Measurements from ENCODE around the gene DGKD. TPM values are rescaled to one million over a fixed set of nuclear protein-coding genes. Genes with fewer than 3 reads are reported as not detected.
A peak's percentile ranks its signal among the peaks of the same experiment; 100 is the strongest.

Gene DGKD
- total and polyA plus RNA-seq, 10 donors = 21.9 to 120 (median 71.9) TPM

DNA sequence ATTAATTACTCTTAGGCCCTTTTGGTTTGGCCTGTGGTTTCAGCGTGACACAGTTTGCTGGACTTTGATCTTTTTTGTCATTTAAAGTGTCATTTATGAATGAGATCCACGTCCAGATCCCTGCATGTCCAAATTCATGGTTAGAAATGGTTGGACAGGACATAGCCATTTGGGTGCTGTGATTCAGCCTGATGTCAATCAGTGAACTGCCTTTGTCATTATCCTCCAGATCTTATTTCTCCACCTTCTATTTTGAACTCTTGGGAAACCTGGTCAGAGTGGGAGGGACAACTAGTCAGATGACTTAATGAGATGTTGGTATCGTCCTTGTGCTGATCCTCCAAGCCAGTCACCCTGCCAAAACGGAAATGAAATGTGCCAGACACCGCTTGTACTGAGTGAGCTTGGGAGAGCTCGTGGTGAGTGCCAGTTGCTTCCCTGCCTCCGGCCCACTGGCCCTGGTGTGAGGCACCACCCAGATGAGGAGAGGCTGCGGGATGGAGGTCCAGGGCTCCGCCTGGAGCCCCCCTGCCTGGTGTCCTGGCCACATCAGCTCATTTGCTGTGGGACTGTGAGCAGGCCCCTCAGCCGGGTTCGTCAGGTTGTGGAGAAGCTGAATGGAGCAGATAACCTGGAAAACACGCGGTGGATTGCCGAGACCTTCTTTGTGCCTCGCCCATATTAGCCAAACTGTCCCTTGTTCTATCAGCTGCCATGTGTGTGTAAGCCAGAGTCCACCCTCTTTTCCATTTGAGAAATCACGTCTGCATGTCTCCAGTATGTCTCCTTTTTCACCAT lies 70.1 kb downstream of the DGKD start:
- Histone ChIP-seq H3K27ac (peak overlapping the region in 3 of 8 donors; percentile 18 to 86 (median 23)), H3K27me3 (replicated peaks in 1 of 7) (no peaks in the 10 kb centered on the region), H3K4me1 (peaks cover 26 to 78% (median 43%) of the 10 kb centered on the region in 6 donors), H3K4me3 (no peak overlapping the region), H3K36me3 (peaks cover 0 to 34% (median 2%) of the 10 kb centered on the region in 6 donors), H3K9me3 (peaks cover 0 to 6% (median 0%) of the 10 kb centered on the region in 8 donors)
- DNase-seq = no peak
- WGBS, 5 donors = 82 to 90% (median 85%) methylated on average over 16 of the region's 16 CpGs
- TF ChIP-seq, protein P1, sequence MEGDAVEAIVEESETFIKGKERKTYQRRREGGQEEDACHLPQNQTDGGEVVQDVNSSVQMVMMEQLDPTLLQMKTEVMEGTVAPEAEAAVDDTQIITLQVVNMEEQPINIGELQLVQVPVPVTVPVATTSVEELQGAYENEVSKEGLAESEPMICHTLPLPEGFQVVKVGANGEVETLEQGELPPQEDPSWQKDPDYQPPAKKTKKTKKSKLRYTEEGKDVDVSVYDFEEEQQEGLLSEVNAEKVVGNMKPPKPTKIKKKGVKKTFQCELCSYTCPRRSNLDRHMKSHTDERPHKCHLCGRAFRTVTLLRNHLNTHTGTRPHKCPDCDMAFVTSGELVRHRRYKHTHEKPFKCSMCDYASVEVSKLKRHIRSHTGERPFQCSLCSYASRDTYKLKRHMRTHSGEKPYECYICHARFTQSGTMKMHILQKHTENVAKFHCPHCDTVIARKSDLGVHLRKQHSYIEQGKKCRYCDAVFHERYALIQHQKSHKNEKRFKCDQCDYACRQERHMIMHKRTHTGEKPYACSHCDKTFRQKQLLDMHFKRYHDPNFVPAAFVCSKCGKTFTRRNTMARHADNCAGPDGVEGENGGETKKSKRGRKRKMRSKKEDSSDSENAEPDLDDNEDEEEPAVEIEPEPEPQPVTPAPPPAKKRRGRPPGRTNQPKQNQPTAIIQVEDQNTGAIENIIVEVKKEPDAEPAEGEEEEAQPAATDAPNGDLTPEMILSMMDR (IDR thresholded peaks at IDR 0.05 in 8 of 11, conservative IDR thresholded peaks at IDR 0.05 in 3 of 11) = no peak
- TF ChIP-seq POLR2AphosphoS5 (IDR thresholded peaks at IDR 0.05) = peak; percentile 32 to 60 (median 51)
- intact Hi-C loops (cut with DNase I; ENCODE audit: low total_unique reads) = no loop called here

DNA sequence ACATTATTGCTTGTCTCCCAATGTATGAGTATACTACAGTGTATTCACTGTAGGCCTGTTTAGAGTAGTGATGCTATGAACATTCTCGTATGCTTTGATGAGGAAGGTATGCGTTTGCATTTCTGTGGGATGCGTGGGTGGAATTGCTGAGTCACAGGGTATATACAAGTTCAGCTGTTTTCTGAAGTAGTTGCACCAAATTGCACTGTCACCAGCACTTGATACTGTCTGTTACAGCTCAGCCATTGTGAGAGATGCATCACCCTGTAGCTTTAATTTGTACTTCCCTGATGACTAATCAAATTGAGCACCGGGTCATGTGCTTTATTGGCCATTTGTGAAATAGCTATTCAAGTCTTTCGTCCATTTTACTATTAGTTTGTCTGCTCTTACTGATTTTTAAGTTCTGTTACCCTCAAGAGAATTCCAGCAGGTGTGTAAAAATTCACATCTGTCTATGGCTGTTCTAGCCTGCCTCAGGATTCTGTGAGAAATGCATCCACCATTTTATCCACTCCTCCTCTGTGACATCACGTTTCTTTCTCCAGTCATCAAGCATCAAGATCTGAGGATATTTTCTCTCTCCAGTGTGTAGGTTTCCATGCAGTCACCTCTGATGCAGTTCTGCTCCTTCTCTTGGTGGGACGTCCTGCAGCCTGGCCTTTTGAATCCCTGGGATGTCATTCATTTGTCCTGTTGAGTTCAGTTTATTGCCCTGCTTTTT lies 72.5 kb downstream of the DGKD start:
- TF ChIP-seq, protein P1 (IDR thresholded peaks at IDR 0.05 in 8 of 11, conservative IDR thresholded peaks at IDR 0.05 in 3 of 11) = no peak
- TF ChIP-seq POLR2A (IDR thresholded peaks at IDR 0.05) (no peak), POLR2AphosphoS5 (IDR thresholded peaks at IDR 0.05) (no peak)
- Histone ChIP-seq H3K9me3 (peaks cover 0 to 6% (median 0%) of the 10 kb centered on the region in 8 donors), H3K4me1 (peaks cover 8 to 66% (median 22%) of the 10 kb centered on the region in 6 donors), H3K36me3 (peaks cover 0 to 27% (median 2%) of the 10 kb centered on the region in 6 donors), H3K27ac (peak overlapping the region in 1 of 8 donors; percentile 19), H3K27me3 (replicated peaks in 1 of 7) (no peaks in the 10 kb centered on the region), H3K4me3 (no peak overlapping the region)
- DNase-seq = no peak
- WGBS, 5 donors = 81 to 89% (median 84%) methylated on average over 7 of the region's 7 CpGs
- intact Hi-C loops (cut with DNase I; ENCODE audit: low total_unique reads) = no loop called here

DNA sequence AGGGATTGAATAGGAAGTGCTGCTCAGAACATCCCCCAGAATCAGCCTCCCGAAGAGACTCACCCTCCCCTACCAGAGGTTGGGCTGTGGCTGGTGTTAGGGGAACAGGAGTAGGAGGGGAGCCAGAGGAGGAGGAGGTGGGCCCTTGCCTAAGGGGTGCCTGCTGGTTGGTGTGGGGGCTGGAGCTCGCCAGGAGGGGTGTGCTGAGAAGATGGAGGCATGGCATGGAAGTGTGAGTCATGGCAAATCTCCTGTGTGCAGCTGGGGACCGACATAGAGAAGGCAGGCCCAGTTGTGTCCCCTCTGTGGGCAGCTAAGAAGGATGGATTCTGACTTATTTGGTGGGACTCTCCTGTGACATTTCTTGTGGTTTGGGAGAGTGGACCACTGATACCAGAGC lies 73.7 kb downstream of the DGKD start:
- H3K4me3 ChIP-seq = no peak overlapping the region
- H3K27me3 ChIP-seq (replicated peaks in 1 of 7) = no peaks in the 10 kb centered on the region
- no peak for DNase-seq
- TF ChIP-seq POLR2A (IDR thresholded peaks at IDR 0.05) (no peak), POLR2AphosphoS5 (IDR thresholded peaks at IDR 0.05) (no peak)
- TF ChIP-seq, protein P1 (IDR thresholded peaks at IDR 0.05 in 8 of 11, conservative IDR thresholded peaks at IDR 0.05 in 3 of 11) = no peak
- H3K9me3 ChIP-seq = peaks cover 0 to 6% (median 0%) of the 10 kb centered on the region in 8 donors
- 83 to 96% (median 90%) methylated on average over 3 of the region's 3 CpGs for WGBS, 5 donors
- peak overlapping the region in 1 of 8 donors; percentile 13 for H3K27ac ChIP-seq
- peaks cover 0 to 23% (median 2%) of the 10 kb centered on the region in 6 donors for H3K36me3 ChIP-seq
- intact Hi-C loops (cut with DNase I; ENCODE audit: low total_unique reads) = no loop called here
- peaks cover 0 to 53% (median 10%) of the 10 kb centered on the region in 6 donors for H3K4me1 ChIP-seq

DNA sequence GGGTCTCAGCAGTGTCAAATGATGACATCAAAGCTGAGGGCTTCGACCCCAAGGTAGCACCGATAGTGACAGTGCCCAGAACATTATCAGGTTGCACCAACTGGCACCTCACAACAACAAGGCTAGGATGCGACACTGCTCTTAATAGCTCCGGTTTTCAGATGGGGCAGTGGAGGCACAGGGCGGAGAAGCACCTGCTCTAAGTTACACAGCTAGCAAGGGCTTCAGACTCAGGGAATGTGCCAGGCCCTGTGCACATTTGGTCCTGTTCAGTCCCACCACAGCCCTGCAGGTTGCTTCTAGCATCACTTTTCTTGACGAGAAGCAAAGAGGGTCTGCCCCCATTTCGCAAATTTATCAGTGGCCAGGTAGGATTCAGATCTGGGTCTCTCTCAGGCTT lies 74.1 kb downstream of the DGKD start:
- intact Hi-C loops (cut with DNase I; ENCODE audit: low total_unique reads) = no loop called here
- no peak overlapping the region for H3K27ac ChIP-seq
- peaks cover 0 to 6% (median 0%) of the 10 kb centered on the region in 8 donors for H3K9me3 ChIP-seq
- peaks cover 0 to 19% (median 2%) of the 10 kb centered on the region in 6 donors for H3K36me3 ChIP-seq
- no peak overlapping the region for H3K4me3 ChIP-seq
- WGBS, 5 donors = 92 to 98% (median 95%) methylated on average over 7 of the region's 7 CpGs
- no peaks in the 10 kb centered on the region for H3K27me3 ChIP-seq (replicated peaks in 1 of 7)
- DNase-seq = no peak
- H3K4me1 ChIP-seq = peaks cover 0 to 49% (median 8%) of the 10 kb centered on the region in 6 donors
- TF ChIP-seq POLR2A (IDR thresholded peaks at IDR 0.05) (no peak), POLR2AphosphoS5 (IDR thresholded peaks at IDR 0.05) (no peak)
- TF ChIP-seq, protein P1 (IDR thresholded peaks at IDR 0.05 in 8 of 11, conservative IDR thresholded peaks at IDR 0.05 in 3 of 11) = no peak

Measured in spleen (tissue), 11 donors.